ENCODE data around the gene TNFRSF11A.
A peak's percentile ranks its signal among the peaks of the same experiment; 100 is the strongest.

The TNFRSF11A gene

DNA sequence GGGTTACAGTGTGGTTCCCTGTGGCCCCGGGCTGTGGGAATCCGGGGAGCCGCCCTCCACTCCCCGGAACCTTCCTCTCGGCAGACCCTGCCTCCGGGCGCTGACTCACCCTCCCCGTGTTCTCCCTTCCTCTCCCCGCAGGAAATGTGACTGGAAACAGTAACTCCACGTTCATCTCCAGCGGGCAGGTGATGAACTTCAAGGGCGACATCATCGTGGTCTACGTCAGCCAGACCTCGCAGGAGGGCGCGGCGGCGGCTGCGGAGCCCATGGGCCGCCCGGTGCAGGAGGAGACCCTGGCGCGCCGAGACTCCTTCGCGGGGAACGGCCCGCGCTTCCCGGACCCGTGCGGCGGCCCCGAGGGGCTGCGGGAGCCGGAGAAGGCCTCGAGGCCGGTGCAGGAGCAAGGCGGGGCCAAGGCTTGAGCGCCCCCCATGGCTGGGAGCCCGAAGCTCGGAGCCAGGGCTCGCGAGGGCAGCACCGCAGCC, 59.5 kb downstream of the TNFRSF11A start:
- no peak for DNase-seq

DNA sequence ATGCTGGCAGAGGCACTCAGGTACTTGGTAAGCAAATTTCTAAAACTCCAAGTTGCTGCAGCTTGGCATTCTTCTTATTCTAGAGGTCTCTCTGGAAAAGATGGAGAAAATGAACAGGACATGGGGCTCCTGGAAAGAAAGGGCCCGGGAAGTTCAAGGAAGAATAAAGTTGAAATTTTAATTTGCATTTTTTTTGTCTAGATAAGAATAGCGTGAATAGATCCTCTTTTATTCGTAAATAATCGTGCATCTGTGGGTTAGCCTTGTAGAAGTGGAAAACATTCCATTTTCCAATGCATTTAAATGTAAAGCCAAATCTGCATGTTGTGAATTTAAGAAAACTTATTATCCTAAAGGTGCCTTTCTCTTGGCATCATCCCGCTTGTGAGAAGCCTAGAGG, 61.0 kb downstream of the TNFRSF11A start:
- no peak for DNase-seq

DNA sequence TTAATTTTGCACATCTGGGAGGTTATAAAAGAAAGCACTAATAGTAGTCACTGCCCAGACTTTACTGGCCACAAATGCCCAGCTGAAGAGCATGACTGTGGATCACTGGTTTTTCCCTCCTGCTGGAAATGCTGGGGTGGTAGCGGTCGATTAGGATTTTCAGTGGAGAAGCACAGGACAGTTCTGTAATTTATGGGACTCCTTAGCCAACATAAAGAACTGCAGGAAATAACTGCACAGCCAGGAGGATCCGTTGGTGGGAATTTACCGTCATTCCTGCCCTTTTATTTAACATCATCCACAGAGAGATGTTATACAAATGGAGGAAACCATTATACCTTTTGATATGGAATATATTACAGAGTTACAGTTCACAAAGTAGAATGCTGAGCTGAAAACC, 61.5 kb downstream of the TNFRSF11A start:
- DNase-seq = no peak

DNA sequence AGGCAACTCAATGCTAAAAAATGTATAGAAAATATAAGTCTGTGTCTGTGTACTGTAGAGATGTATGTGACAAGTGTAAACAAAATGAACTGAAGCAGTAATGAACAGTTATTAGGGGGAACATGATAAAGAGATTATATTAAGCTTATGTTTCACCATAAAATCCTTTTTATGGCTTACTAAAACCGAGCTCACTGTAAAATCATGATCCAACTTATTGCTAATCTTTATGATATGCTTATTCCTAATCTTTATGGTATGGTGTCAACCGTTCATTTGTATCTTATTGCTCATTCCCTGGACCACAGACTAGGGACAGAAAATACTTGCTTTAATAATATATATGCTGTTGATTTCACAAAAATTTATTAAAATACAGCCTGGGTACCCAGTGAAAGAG, 62.1 kb downstream of the TNFRSF11A start:
- no peak for DNase-seq

DNA sequence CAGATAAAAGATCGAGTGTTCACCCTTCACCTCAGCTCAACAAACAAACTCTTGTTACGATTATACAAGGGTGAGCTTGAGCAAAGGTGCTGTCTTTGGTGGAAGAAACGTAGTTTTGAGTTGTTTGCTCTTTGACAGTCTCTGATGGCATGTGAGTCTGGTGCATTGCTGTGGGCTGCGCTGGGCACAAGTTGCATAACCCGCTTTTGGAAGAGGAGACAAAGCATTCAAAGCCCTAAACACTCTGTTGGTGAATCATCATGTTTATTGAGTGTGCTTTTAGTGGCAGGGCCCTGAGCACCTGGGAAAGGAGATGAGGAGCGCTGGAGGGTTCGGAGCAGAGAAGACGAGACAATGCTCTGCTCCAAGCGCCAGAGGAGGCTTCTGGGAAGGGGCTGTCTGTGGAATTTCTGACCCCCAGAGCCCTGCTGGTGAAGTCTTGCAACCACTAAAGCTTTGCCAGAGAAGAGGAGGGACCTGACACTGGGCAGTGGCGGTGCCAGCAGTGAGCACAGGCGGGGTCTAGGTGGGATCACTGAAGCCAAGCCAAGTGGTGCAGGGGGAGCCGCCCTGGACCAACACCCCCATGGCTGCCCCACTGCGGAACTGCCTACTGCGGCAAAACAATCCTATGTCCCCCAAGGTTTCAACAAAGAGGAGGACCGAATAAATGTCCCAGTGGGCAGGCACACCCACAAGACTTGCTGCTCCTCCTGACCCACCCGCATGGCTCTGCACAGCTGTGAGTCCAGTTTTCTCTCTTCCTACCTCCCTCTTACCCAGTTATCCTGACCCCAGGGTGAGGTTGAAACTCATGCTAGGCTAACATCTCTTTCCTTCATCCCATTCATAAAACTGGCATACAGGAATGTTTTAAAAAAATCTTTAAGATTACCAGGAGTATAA, 64.0 kb downstream of the TNFRSF11A start:
- no peak for DNase-seq

DNA sequence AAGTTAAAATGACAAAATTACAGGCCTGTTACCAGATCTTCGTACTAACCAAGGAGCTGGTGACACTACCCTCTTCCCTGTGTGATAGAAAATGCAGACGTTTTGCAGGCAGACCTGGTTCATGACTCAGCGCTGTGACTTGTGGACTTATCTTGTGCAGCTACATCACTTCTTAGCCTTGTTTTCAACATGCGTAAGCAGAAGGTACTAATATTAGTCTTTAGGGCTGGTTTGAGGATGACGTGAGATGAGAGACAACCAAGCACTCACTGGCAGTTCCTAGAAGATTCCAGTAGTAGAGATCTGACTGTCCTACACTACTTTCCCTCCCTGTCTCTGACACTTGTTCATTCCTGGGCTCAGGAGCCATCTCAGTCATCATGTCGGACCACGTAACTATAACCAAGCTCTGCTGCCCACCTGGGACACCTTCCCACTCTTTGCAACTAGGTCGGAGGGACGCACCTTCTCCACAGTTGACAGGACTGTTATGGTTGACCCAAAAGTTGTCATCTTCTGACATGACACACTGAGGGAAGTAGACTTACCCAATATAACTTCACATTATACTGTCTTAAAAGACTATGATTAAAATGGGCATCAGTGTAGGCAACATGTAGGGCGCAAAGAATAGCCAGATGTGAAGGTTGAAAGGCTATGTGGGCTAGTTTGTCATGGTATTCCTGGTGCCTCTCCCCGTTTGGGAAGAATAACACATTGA, 64.8 kb downstream of the TNFRSF11A start:
- no peak for DNase-seq

DNA sequence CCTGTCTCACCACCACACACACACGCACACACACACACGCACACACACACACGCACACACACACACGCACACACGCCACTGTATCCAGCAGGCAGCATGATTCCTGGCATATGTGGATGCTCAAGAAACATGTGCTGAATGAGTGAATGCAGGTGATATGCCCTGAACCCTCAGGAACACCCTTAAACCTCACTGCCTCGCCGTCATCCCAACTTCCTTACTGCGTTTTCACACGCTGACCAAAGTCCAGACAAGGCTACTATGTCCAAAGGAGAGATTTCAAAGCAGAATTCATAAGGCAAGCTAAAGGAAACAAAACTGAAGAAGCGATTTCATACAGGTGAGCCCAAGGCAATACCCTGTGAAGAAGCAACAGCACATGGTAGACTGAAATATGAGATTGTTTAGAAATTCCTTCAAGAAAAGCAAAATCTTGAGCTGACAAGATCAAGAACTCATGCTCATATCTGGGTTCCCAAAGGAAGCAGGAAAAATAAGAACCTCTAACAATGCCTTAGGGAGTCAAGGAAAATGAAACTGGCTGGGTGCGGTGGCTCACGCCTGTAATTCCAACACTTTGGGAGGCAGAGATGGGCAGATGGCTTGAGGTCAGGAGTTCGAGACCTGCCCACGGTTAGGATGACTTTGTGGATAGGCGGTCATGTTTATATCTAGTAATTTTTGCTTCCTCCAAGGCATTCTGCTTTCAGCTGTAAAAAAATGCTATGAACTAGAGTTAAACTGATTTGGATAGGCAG, 69.1 kb downstream of the TNFRSF11A start:
- DNase-seq = no peak

DNA sequence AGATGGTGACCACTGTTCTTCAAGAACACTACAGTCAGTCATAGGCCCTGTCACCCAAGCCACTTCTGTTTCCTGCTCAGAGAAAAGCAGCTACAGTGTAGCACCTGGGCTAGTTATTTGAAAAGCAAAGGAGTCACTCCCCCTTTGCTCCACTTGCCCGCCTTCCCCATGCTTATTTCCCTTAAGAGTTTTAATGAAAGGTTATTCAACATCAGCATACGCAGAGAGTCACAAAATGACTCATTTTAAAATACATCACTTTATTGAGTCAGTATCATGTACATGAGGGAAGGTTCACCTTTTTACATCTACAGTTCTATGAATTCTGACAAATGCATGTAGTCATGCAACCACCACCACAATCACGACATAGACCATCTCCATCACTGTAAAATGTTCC, 71.3 kb downstream of the TNFRSF11A start:
- DNase-seq = no peak

DNA sequence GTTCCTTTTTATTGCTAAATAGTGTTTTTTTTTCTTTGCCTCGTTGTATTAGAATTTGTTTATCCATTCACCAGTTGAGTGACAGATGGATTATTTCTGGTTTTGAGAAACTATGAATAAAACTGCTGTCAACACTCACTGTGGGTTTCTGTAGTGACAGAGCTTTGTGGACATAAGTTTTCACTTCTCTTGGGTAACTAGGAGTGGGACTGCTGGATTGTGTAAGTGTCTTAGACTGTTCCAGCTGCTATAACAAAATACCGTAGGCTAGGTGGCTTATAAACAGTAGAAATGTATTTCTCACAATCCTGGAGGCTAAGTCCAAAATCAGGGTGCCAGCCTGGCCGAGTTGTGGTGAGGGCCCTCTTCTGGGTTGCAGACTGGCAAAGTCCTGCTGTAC, 71.9 kb downstream of the TNFRSF11A start:
- DNase-seq = no peak

DNA sequence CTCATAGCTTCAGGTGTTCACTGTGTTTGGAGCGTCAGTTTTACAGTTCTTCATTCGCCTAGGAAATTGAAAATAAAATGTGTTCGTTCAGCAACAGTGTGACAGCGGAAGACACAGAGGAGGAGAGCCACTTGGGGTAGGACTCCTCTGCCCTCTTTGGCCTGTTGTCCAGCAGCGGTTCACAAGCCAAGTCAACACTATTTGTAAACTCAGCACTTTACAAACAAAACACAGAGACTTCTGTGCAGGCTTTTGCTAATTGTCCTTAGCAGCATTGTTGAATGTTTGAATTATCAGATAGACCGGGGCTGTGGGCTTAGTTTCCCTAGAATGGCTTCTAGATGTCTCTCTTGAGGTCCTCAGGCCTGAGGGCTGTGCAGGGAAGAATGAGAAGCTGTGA, 73.2 kb downstream of the TNFRSF11A start:
- no peak for DNase-seq

DNA sequence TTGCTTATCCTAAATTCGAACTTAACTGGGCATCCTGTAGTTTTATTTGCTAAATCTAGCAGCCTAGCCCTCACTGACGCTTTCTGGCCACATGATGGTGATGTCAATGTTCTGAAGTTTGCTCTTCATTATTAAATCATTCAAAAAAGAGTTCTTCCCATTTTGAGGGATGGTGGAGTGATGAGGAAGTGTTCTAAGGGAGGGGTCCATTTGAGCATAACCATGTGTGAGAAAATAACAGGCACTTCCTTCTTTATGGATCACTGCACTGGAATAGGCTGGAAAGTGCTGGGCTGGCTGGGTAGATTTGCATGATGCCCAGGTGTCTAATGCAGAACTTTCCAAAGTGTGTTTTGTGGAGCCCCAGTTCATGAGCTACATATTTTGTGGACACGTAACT, 74.2 kb downstream of the TNFRSF11A start:
- no peak for DNase-seq

DNA sequence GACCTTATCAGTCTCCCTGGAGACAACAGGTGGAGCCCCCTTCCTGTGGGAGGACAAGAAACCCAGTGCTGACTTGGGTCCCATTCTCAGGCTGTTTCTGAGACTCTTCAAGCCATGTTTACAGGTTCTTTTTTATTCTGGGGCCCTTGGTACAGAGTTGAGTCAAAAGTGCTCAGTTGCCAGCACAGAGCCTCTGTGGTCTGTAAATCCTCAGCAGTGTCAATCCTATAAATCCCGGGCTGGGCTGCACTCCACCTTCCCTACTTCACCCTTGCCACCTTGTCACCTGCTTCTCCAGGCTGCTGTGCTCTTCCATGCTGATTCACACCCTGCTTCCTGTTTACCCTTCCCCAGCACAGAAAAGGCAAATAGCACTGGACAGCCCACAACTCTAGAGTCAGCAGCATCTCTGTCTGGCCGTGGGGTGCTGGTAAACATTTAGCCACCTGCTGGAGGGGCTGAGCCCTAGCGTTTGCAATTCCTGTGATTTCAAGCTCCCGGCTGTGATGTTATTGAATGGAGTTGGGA, 74.7 kb downstream of the TNFRSF11A start:
- no peak for DNase-seq

DNA sequence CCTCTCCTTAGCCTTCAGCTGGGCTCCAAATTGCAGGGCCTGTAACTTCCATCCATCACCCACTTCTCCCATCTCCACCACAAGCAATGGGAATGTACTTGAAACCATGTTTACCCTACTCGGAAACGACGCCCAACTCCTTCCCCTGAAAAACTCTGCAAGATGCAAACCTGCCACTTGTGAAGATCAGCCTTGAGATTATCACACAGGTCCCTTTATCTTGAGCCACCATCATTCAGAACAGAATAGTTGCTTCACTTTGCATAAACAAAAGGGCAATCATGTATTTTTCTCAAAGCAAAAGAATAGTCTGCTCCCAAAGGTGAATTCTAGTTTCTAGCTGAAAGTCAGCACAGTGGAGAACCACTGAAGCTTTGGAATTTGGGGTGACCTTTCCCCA, 75.8 kb downstream of the TNFRSF11A start:
- DNase-seq = no peak

DNA sequence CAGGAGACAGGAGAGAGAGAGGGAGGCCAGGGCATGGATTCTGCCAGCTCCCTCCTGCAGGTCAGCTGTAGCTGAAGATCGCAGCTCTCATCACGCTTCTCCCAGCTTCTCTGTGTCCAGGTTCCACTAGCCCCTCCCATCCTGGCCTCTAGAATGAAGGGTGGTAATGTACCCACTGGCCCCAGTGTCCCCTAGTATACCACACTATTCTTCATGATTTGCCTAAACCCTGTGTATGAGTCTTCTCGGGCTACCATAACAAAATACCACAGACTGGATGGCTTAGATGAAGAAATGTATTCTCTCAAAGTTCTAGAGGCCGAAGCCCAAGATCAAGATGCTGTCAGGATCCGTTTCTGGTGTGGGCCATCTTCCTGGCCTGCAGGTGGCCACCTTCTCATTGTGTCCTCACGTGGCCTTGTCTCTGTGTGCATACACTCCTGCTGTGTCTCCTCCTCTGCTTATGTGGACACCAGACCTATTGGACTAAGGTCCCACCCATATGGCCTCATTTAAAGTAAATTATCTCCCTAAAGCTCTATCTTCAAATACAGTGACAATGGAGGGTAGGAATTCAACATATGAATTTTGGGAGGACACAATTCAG, 77.3 kb downstream of the TNFRSF11A start:
- DNase-seq = no peak

DNA sequence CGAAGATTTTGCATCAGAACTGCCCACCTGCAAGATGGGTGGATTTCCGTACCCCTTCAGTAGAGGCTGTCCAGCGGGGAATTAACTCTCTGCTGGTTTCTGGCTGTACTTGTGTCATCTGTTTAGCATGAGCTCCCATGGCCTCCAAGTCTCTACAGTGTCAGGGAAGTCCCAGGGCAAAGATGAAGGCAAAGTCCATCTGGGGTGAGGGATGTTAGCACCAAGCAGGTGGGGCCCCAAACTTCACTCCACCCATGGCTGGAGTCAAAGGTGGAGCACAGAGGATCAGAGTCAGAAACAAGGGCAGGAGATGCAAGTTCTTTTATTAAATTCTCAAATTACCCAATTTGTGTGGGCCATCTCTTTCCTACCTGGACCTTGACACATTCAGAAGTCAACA, 78.0 kb downstream of the TNFRSF11A start:
- DNase-seq = no peak

DNA sequence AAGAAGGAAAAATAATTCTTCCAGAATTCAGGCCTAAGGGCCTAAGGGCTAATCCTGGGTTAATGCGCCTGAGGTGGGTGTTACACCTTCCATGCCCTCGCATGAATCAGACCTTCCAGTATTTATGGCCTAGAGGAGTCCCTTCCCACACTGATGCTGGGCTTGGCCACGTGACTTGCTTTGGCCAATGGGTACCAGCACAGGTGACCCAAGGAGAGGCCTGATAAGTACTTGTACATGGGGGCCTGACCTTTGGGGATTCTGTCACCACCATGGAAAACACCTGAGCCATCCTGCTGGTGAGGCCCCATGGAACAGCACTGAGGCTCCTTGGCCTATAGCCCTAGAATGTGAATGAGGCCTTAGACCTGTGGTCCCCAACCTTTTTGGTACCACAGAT, 79.8 kb downstream of the TNFRSF11A start:
- DNase-seq = no peak

DNA sequence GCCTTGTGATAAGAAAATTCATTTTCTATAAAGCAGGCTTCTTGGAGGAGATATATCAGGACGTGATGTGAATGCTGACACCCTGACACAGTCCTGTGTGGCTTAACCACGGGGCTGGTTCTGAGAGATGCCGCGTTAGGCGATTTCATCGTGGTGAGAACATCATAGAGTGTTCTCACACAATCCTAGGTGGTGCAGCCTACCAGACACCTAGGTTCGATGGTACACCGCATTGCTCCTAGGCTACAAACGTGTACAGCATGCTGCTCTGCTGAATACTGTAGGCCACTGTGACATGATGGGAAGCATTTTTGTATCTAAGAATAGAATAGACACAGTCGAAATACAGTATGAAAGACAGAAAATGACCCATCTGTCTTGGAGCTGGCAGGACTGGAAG, 82.5 kb downstream of the TNFRSF11A start:
- no peak for DNase-seq

DNA sequence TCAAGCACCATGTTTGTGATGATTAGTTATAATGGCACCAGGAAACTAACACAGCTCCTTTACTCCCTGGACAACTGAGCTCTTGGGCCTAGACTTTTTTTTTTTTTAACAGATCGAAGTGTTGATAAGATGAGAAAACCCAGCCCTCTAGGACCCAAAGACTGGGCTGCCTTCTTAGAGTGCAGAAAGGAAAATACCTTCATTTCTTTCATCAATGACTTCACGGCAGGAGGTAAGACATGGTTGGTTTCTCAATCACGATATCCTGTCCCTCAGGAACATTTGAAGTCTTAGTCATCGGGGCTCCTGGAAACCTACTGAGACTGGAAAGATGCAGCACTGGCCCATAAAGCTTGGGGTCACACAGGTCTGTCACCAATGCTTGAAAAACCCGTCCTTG, 84.7 kb downstream of the TNFRSF11A start:
- DNase-seq = no peak

DNA sequence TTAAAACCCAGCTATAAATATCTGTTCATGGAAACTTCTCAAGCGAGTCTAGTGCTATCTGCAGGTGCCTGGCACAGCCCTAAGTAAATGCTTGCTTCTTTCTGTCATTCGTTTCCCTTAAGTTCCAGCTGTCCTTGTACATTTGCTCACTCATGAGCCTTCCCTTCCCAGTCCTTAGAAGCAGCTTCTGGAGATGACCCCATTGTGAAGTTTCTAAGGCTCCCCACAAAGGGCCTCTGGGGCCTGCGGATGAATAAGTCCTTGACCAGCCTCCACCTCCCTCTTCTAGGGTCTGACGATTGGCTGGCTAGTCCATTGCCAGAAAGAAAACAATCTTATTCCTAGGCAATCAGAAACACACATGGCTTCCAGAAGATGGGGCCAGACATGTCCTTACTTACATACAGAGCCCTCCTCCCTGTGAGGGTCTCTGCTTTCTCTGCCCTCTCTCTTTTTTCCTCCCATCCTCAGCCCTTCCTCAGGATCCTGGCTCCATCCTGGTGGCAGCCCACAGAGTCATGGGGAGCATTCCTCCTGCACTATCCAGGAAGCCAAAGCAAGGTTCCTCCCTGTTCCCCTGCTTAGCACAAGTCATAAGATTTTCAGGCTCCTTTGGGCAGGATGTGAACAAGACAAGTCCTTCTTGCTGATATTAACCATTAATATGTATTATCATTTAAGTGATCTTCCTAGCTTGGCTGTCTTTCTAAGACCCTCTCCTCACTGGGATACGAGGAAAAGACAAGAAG, 87.3 kb downstream of the TNFRSF11A start:
- no peak for DNase-seq

DNA sequence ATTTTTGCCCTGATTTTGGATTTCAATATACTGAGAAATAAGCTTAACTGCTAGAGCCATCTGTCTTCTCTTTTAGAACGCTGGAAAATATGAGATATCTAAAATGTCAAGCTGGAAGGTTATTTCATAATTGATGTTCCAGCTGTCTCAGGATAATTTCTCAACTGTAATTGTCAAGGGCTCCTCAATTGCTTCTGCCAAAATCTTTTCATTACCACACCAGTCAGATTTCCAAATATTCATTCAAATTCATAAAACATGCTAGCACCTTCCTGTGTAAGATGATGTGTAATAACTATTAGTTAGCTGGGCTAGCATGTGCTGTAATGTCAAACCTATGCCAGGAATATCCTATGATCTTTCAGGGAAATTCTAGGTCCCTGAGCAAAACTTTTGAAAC, 88.1 kb downstream of the TNFRSF11A start:
- no peak for DNase-seq

DNA sequence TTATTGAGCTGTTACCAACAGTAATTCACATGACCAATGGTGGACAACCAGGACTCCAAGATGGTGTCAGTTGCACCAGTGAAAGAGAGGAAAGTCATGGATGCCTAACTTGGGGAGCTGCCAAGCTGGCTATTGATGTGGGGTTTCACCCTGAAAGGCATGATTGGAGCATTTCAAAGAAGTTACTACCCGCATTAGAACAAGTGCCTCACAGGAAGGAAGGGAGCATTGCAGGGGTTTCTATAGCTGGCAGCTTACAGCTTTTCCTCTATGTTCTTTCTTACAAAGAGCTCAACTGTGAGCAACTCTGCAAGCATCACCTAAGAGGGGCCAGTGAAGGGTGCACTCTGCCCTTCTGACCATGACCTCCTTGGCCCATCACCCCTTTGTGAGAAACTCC, 93.1 kb downstream of the TNFRSF11A start:
- DNase-seq = no peak

DNA sequence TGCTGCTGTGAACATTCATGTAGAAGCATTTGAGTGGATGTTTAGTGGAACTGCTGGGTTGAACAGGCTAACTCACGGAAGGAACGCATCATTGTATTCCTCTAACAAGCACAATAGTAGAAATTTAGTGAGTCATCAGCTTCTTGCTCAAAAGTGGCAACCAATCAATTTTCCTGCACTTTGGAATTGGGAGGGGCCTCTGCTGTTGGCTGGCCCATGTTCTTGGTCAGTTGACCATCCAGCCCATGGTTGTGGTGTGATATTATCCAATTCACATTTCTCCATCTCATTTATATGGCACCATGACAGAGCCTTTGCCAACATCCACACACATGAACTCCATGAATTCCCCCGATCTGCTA, 95.0 kb downstream of the TNFRSF11A start:
- peak; percentile 17 for DNase-seq

Data from activated naive CD4-positive, alpha-beta T cell treated with Interleukin-2 at 50 U/mL for 16 hours (primary cell).